ENCODE measurements around the gene KCNE3. TPM values are rescaled to one million over a fixed set of nuclear protein-coding genes. Genes with fewer than 3 reads are reported as not detected.

Gene KCNE3
- total and polyA plus RNA-seq, 9 of the 15 experiments (the other 6 are each of a cell fraction or from before 2014, with no cell fraction given) = 1.6 to 8.7 (median 6.2) TPM

DNA sequence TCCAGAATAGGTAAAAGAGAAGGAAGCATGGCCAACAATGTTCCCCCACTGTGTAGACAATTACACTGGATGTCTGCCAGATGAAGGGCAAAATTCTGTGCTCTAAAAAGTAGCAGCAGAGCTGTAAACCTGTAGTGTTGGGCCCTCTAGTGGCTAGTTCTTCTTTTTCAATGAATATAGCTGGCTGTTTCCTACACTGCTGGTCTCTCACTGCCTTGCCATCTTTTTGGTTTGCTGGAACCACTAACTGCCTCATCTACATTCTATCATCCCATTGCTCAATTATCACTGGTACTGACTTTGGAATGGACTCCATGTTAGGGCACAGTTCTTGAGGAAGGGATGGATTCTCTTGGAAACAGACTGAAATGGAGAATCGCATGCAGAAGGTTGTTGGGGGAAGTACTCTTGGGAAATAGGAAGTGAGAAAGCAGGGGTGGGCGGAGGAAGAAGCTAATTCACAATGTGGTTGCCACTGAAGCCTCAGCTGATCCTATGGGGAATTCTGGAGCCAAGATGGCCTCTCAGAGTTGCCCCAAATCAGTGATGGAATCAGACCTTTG lies 17.9 kb downstream of the KCNE3 start (continued):
- TF ChIP-seq CHCHD3 (CRISPR knock-in tag; IDR thresholded peaks at IDR 0.05) = no peak
- no peak for TF ChIP-seq STAT5A (IDR thresholded peaks at IDR 0.05; ENCODE audit: borderline replicate concordance, low read length)
- no peak for TF ChIP-seq DIDO1 (tag; IDR thresholded peaks at IDR 0.05; ENCODE audit: low read depth)
- TF ChIP-seq ZNF589 (CRISPR knock-in tag; IDR thresholded peaks at IDR 0.05; ENCODE audit: low read depth) = no peak
- 0 out of 4 replicates have a peak, but pooled peaks of 1 of the 2 experiments have one; percentile 37 for TF ChIP-seq UBTF (IDR thresholded peaks at IDR 0.05; ENCODE audit: borderline replicate concordance in 1 of 2, low read depth in 2 of 2, low read length in 2 of 2)
- no peak for TF ChIP-seq HOXB6 (CRISPR knock-in tag; IDR thresholded peaks at IDR 0.05; ENCODE audit: borderline replicate concordance)
- TF ChIP-seq ZNF785 (CRISPR knock-in tag; IDR thresholded peaks at IDR 0.05) = no peak
- no peak for TF ChIP-seq MECOM (CRISPR knock-in tag; IDR thresholded peaks at IDR 0.05)
- no peak for TF ChIP-seq TCFL5 (CRISPR knock-in tag; conservative IDR thresholded peaks at IDR 0.05)
- TF ChIP-seq SMAD2 (IDR thresholded peaks at IDR 0.05; ENCODE audit: low read depth, low read length) = no peak
- no peak for TF ChIP-seq PPARD (CRISPR knock-in tag; IDR thresholded peaks at IDR 0.05)
- TF ChIP-seq BCL6 (CRISPR knock-in tag; IDR thresholded peaks at IDR 0.05) = no peak
- no peak for TF ChIP-seq NRF1 (conservative IDR thresholded peaks at IDR 0.05 in 1 of 2, IDR thresholded peaks at IDR 0.05 in 1 of 2)
- TF ChIP-seq IRF2 (CRISPR knock-in tag; IDR thresholded peaks at IDR 0.05) = no peak
- no peak for TF ChIP-seq L3MBTL2 (IDR thresholded peaks at IDR 0.05)
- TF ChIP-seq KAT7 (CRISPR knock-in tag; IDR thresholded peaks at IDR 0.05; ENCODE audit: borderline replicate concordance) = no peak
- TF ChIP-seq, protein P1, sequence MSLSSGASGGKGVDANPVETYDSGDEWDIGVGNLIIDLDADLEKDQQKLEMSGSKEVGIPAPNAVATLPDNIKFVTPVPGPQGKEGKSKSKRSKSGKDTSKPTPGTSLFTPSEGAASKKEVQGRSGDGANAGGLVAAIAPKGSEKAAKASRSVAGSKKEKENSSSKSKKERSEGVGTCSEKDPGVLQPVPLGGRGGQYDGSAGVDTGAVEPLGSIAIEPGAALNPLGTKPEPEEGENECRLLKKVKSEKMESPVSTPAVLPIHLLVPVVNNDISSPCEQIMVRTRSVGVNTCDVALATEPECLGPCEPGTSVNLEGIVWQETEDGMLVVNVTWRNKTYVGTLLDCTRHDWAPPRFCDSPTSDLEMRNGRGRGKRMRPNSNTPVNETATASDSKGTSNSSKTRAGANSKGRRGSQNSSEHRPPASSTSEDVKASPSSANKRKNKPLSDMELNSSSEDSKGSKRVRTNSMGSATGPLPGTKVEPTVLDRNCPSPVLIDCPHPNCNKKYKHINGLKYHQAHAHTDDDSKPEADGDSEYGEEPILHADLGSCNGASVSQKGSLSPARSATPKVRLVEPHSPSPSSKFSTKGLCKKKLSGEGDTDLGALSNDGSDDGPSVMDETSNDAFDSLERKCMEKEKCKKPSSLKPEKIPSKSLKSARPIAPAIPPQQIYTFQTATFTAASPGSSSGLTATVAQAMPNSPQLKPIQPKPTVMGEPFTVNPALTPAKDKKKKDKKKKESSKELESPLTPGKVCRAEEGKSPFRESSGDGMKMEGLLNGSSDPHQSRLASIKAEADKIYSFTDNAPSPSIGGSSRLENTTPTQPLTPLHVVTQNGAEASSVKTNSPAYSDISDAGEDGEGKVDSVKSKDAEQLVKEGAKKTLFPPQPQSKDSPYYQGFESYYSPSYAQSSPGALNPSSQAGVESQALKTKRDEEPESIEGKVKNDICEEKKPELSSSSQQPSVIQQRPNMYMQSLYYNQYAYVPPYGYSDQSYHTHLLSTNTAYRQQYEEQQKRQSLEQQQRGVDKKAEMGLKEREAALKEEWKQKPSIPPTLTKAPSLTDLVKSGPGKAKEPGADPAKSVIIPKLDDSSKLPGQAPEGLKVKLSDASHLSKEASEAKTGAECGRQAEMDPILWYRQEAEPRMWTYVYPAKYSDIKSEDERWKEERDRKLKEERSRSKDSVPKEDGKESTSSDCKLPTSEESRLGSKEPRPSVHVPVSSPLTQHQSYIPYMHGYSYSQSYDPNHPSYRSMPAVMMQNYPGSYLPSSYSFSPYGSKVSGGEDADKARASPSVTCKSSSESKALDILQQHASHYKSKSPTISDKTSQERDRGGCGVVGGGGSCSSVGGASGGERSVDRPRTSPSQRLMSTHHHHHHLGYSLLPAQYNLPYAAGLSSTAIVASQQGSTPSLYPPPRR (CRISPR knock-in tag; IDR thresholded peaks at IDR 0.05; ENCODE audit: borderline replicate concordance) = no peak
- TF ChIP-seq DDX20 (tag; IDR thresholded peaks at IDR 0.05; ENCODE audit: low read depth) = no peak
- TF ChIP-seq C11orf30 (IDR thresholded peaks at IDR 0.05; ENCODE audit: low read depth) = no peak
